Urothelium cell line (cell line): ENCODE data around the gene IL3RA.
"Not testable (repeated sequence)": the region's sequence is repeated elsewhere in the genome, so short reads cannot be mapped to it uniquely, and the experiment has no call there.

Experiments
- DNase-seq: peaks from one replicate; pipeline ENCODE4 v3.0.0; 2011; ENCODE audit warnings: low spot score, mixed read lengths
- FAIRE-seq: peaks from 2 replicates; lab custom pipeline; 2011; peaks lifted over from hg19 to GRCh38; lab: Jason Lieb, UNC

Gene IL3RA

GRCh38 chrX:1327651-1328304 lies 8.8 kb upstream of the IL3RA start:
- FAIRE-seq (no peak), DNase-seq (no peak)

GRCh38 chrX:1330605-1331004 lies 6.0 kb upstream of the IL3RA start:
- no peak for FAIRE-seq

GRCh38 chrX:1332433-1332832 lies 4.2 kb upstream of the IL3RA start:
- FAIRE-seq: not testable (repeated sequence)

More at GRCh38 chrX:1330605-1331004, 6.0 kb upstream of the IL3RA start:
- DNase-seq: no peak

GRCh38 chrX:1334854-1335253 lies 1.7 kb upstream of the IL3RA start:
- no peak for DNase-seq
- FAIRE-seq: no peak

More at GRCh38 chrX:1332433-1332832, 4.2 kb upstream of the IL3RA start:
- DNase-seq: not testable (repeated sequence)

- FAIRE-seq (no peak), DNase-seq (no peak)
Measured at GRCh38 chrX:1336948-1337779, 579 bp downstream of the IL3RA start.

- DNase-seq: no peak
- FAIRE-seq: no peak
Measured at GRCh38 chrX:1341545-1342184, 5.1 kb downstream of the IL3RA start.

GRCh38 chrX:1349606-1350005 lies 13.0 kb downstream of the IL3RA start:
- not testable (repeated sequence) for FAIRE-seq, DNase-seq

GRCh38 chrX:1351981-1352714 lies 15.6 kb downstream of the IL3RA start:
- FAIRE-seq (no peak), DNase-seq (no peak)

GRCh38 chrX:1354036-1355019 lies 17.7 kb downstream of the IL3RA start:
- DNase-seq: no peak
- FAIRE-seq: no peak

- FAIRE-seq: no peak
- no peak for DNase-seq
Measured at GRCh38 chrX:1355131-1356046, 18.8 kb downstream of the IL3RA start.

- DNase-seq (no peak), FAIRE-seq (no peak)
Measured at GRCh38 chrX:1357993-1358392, 21.4 kb downstream of the IL3RA start.

- DNase-seq (no peak), FAIRE-seq (no peak)
Measured at GRCh38 chrX:1358793-1359476, 22.4 kb downstream of the IL3RA start.

- FAIRE-seq (no peak), DNase-seq (no peak)
Measured at GRCh38 chrX:1359477-1359873, 22.9 kb downstream of the IL3RA start.

GRCh38 chrX:1360171-1360570 lies 23.6 kb downstream of the IL3RA start:
- FAIRE-seq (no peak), DNase-seq (no peak)

- FAIRE-seq (no peak), DNase-seq (no peak)
Measured at GRCh38 chrX:1361275-1361674, 24.7 kb downstream of the IL3RA start.

GRCh38 chrX:1361910-1362309 lies 25.3 kb downstream of the IL3RA start:
- DNase-seq (no peak), FAIRE-seq (no peak)

GRCh38 chrX:1366363-1366762 lies 29.8 kb downstream of the IL3RA start:
- not testable (repeated sequence) for DNase-seq, FAIRE-seq

- DNase-seq (no peak), FAIRE-seq (no peak)
Measured at GRCh38 chrX:1368385-1368698, 31.8 kb downstream of the IL3RA start.
